Loucy (cell line): ENCODE data around the gene KRT74.

Experiments used
- CTCF ChIP-seq: fragments of 200-600 bp; sonication (generic); conservative IDR thresholded peaks from 2 replicates; pipeline ENCODE4 v1.5.1; 2014; ENCODE audit warnings: mild to moderate bottlenecking, antibody characterized with exemption, low read length
- EZH2phosphoT487 ChIP-seq: fragments of 200-600 bp; IDR thresholded peaks from 2 replicates; pipeline ENCODE4 v1.6.1; 2018; ENCODE audit warnings: antibody characterized with exemption, mild to moderate bottlenecking, moderate library complexity, borderline replicate concordance

GRCh38 chr12:52559979-52560378 is 13.7 kb downstream of the KRT74 start:
- TF ChIP-seq CTCF, result no peak
- no peak for TF ChIP-seq EZH2phosphoT487
